Cardiac muscle cell (in vitro differentiated cells and primary cell): ENCODE data around the gene ATP8B4. TPM values are rescaled to one million over a fixed set of nuclear protein-coding genes. Genes with fewer than 3 reads are reported as not detected.

Experiments used
- DNase-seq, 2 donors: peaks; one replicate each; pipeline versions ENCODE4 v3.0.0 to v3.0.0-alpha.2; 2010 to 2017; ENCODE audit warnings: low read depth in 1 of 2, low spot score in 1 of 2
- H3K27ac ChIP-seq: fragments of 200-600 bp; sonication (generic); 2 replicates; pipeline ENCODE4 v1.5.1; 2016
- H3K27me3 ChIP-seq: fragments of 200-600 bp; sonication (generic); 2 replicates; pipeline ENCODE4 v1.6.0; 2016; ENCODE audit warnings: control low read depth
- H3K36me3 ChIP-seq: fragments of 200-600 bp; sonication (generic); 2 replicates; pipeline ENCODE4 v1.5.1; 2016; ENCODE audit warnings: control low read depth
- H3K4me1 ChIP-seq: fragments of 200-600 bp; sonication (generic); 2 replicates; pipeline ENCODE4 v1.8.1; 2017; ENCODE audit warnings: low read depth, mild to moderate bottlenecking, mixed run types
- H3K4me3 ChIP-seq: fragments of 200-600 bp; sonication (generic); 2 replicates; pipeline ENCODE4 v1.5.1; 2016; ENCODE audit warnings: mild to moderate bottlenecking
- H3K9me3 ChIP-seq: fragments of 200-600 bp; sonication (generic); 2 replicates; pipeline ENCODE4 v1.5.1; 2017; ENCODE audit warnings: low read depth, mild to moderate bottlenecking, control low read depth
- polyA plus RNA-seq: library from polyadenylated mRNA; unstranded; fragments of >200 nt; fragmentation: Nextera tagmentation; extraction: Ambion mirVana; gene quantifications from 2 replicates; pipeline ENCODE4 v1.2.1, GENCODE V29; 2016
- total RNA-seq: library from RNA; depleted of rRNA; stranded (reverse); fragments of >200 nt; gene quantifications from 2 replicates; pipeline ENCODE4 v1.2.3, GENCODE V29; 2016
- TF ChIP-seq, protein P1 (sequence below): IDR thresholded peaks from 2 replicates; pipeline ENCODE4 v1.5.1; 2012; ENCODE audit warnings: low read depth, mild to moderate bottlenecking, low read length

The ATP8B4 gene
- total and polyA plus RNA-seq, 2 experiments from 2014 or later, result 0.09 to 0.12 TPM

DNA sequence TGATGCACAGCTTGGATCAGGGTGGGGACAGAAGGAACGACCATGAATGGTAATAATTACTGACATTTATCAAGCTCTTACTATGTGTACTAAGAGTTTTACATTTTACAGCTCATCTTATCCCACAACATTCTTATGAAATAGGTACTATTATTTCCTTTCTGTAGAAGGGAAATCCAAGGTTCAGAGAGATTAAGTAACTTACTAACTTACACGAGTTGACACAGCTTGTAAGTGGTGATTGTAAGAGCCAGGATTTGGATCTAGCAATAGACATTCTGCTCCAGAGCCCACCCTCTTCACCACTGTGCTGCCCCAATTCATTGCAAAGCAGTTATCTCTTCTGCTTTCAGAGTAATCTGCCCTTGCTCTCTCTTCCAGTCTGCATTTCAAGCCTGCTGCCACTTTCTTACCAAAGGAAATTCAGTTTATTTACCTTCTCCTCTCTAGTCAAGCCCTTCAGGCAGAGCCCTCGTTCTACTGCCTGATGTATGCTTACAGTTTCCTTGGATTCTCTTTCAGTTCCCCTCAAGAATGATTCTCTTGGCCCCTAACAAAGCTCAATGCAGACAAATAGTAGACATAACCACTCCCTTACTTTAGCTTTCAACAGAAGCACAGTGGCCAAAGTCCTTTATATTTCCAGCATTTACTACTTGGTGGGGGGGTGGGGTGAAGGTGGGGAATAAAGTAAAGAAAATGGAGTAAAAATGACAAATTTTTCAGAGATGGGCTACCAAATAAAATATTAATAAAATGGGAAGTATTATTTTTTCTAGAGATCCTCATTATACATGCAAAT lies 65.8 kb downstream of the ATP8B4 start:
- Histone ChIP-seq H3K27me3 (peaks cover 6% of the 10 kb centered on the region), H3K9me3 (no peaks in the 10 kb centered on the region), H3K4me3 (no peak overlapping the region), H3K27ac (no peak overlapping the region), H3K36me3 (no peaks in the 10 kb centered on the region), H3K4me1 (no peaks in the 10 kb centered on the region)
- peak in 1 of 2 donors; percentile 46 for DNase-seq
- TF ChIP-seq, protein P1, sequence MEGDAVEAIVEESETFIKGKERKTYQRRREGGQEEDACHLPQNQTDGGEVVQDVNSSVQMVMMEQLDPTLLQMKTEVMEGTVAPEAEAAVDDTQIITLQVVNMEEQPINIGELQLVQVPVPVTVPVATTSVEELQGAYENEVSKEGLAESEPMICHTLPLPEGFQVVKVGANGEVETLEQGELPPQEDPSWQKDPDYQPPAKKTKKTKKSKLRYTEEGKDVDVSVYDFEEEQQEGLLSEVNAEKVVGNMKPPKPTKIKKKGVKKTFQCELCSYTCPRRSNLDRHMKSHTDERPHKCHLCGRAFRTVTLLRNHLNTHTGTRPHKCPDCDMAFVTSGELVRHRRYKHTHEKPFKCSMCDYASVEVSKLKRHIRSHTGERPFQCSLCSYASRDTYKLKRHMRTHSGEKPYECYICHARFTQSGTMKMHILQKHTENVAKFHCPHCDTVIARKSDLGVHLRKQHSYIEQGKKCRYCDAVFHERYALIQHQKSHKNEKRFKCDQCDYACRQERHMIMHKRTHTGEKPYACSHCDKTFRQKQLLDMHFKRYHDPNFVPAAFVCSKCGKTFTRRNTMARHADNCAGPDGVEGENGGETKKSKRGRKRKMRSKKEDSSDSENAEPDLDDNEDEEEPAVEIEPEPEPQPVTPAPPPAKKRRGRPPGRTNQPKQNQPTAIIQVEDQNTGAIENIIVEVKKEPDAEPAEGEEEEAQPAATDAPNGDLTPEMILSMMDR, result no peak

DNA sequence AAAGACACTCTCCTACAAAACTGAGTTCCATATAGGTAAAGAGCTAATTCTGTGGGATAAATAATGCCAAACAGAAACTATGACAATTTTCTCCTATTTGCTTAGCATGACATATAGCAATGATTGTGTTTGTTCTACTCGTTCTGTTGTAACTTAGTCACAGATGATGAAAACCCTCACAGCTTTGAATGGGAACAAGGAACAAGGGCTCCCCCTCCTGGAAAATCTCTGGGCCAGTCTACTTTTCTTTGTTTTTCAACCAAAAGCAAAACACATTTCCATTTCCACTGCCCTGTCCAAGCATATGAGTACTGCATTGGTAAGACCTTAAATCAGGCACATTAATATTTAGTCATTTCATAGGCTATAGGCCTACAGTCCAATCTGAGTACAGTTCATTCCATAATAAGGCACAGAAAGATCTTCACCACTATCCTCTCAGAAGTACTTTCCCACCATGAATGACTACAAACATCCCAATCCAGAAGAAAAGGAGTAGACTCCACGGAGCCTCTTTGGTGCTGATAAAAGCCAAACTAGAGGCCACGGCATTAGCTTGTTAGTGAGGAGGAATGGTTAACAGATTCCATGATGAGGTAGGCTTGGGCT lies 67.1 kb downstream of the ATP8B4 start:
- Histone ChIP-seq H3K27me3 (peaks cover 6% of the 10 kb centered on the region), H3K27ac (no peak overlapping the region), H3K4me1 (no peaks in the 10 kb centered on the region), H3K36me3 (no peaks in the 10 kb centered on the region), H3K9me3 (no peaks in the 10 kb centered on the region), H3K4me3 (no peak overlapping the region)
- TF ChIP-seq, protein P1, result peak; percentile 84
- DNase-seq, result peak; percentile 56 to 93

DNA sequence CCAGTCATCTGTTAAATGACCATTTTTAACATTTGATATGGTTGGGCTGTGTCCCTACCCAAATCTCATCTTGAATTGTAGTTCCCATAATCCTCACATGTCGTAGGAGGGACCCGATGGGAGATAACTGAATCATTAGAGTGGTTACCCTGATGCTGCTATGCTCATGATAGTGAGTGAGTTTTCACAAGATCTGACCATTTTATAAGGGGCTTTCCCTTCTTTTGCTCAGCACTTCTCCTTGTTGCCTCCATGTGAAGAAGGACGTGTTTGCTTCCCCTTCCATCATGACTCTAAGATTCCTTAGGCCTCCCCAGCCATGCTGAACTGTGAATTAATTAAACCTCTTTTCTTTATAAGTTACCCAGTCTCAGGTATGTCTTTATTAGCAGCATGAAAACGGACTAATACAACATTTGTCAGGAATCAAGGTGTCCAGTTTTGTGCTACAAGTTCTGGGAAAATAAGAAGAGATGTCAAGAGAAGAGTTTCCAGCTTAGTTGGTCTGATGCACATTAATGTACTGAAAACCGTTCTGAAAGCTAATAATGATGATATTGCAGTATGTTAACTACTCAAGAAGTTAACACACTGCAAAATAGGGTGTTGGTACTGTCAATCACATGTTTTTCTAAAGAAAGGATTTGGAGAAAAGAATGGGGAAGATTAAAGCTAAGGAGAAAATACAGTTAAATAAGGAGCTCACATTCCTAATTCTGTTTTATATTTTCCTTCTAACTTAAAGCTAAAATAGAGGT lies 67.9 kb downstream of the ATP8B4 start:
- Histone ChIP-seq H3K27ac (no peak overlapping the region), H3K36me3 (no peaks in the 10 kb centered on the region), H3K9me3 (no peaks in the 10 kb centered on the region), H3K4me3 (no peak overlapping the region), H3K27me3 (peaks cover 6% of the 10 kb centered on the region), H3K4me1 (no peaks in the 10 kb centered on the region)
- TF ChIP-seq, protein P1, result no peak
- no peak for DNase-seq

DNA sequence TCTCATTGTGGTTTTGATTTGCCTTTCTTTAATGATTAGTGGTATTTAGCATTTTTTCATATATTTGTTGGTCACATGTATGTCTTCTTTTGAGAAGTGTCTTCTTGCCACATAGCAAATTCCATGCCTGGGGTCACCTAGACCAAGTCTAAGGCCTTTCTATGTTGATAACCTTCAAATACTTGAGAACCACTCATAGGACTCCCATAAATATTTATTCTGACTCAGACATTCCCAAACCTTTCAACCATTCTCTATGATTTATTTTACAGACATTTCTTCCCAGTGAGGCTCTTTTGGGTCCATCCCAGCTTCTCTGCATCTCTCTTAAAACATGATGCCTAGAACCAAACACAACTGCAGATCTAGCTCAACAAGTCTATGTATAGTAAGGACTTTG lies 69.2 kb downstream of the ATP8B4 start:
- no peak overlapping the region for H3K4me3 ChIP-seq
- TF ChIP-seq, protein P1, result no peak
- no peak overlapping the region for H3K27ac ChIP-seq

DNA sequence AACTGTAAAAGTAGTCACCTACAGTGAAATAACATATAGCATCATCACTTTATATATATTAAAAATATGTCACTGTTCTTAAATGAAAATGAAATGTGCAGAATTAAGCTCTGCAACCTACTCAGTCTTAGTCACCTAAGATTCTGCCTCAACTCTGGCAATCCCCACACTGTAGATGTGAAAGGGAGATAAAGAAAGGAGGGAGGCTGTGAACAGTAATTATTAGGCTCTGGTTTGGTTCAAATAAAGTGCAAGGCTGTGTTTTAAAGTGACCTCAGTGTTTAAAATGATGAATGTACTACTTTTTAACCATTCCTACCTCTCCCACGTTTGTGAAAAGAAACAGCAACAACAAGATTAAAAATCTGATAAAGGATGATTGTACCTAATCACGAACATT lies 72.2 kb downstream of the ATP8B4 start:
- Histone ChIP-seq H3K4me1 (no peaks in the 10 kb centered on the region), H3K9me3 (no peaks in the 10 kb centered on the region), H3K36me3 (no peaks in the 10 kb centered on the region), H3K4me3 (no peak overlapping the region), H3K27ac (no peak overlapping the region), H3K27me3 (peaks cover 14% of the 10 kb centered on the region)
- TF ChIP-seq, protein P1, result no peak
- DNase-seq, result no peak

More for the DNA sequence above, 69.2 kb downstream of the ATP8B4 start:
- Histone ChIP-seq H3K4me1 (no peaks in the 10 kb centered on the region), H3K9me3 (no peaks in the 10 kb centered on the region), H3K27me3 (peaks cover 14% of the 10 kb centered on the region), H3K36me3 (no peaks in the 10 kb centered on the region)
- peak in 1 of 2 donors; percentile 17 for DNase-seq
